K562 (cell line): ENCODE data around the gene SENP8. TPM values are rescaled to one million over a fixed set of nuclear protein-coding genes. Genes with fewer than 3 reads are reported as not detected.

Source experiments
- ARID1B ChIP-seq: fragments of 450-650 bp; IDR thresholded peaks from 2 replicates; pipeline ENCODE4 v1.6.1; 2016; ENCODE audit warnings: antibody characterized with exemption, mild to moderate bottlenecking, inconsistent platforms
- ATF3 ChIP-seq, 2 experiments: fragments of 450-650 bp in 1 of 2; sonication (generic) in 1 of 2; formaldehyde crosslinking in 1 of 2; IDR thresholded peaks in 1 of 2; conservative IDR thresholded peaks in 1 of 2; 2 replicates each; pipeline versions ENCODE4 v1.6.1 to v1.8.1; 2016 to 2023; ENCODE audit warnings: mild to moderate bottlenecking in 2 of 2, moderate library complexity in 2 of 2, inconsistent platforms in 1 of 2, missing genetic modification reagents in 1 of 2
- BHLHE40 ChIP-seq: IDR thresholded peaks from 2 replicates; pipeline ENCODE4 v1.6.1; 2011; ENCODE audit warnings: low read length, improper control_type of control experiment
- KLF10 ChIP-seq: fragments of 250-450 bp; sonication (Bioruptor Pico); IDR thresholded peaks from 2 replicates; pipeline ENCODE4 v1.6.1; 2021; ENCODE audit warnings: matching md5 sums
- MECOM ChIP-seq: fragments of 250-450 bp; sonication (Bioruptor Pico); IDR thresholded peaks from 2 replicates; pipeline ENCODE4 v1.8.0; 2022; ENCODE audit warnings: inconsistent platforms
- REST ChIP-seq, 2 experiments: fragments of 450-650 bp; formaldehyde crosslinking in 1 of 2; IDR thresholded peaks; 2 replicates each; pipeline versions ENCODE4 v1.4.0 to v1.6.1; 2014 to 2020; ENCODE audit warnings: mild to moderate bottlenecking in 2 of 2, borderline replicate concordance in 1 of 2, low read depth in 1 of 2
- SRSF1 ChIP-seq: fragments of 200-400 bp; formaldehyde crosslinking; IDR thresholded peaks from 2 replicates; pipeline ENCODE4 v1.6.1; 2017; ENCODE audit warnings: mild to moderate bottlenecking, low read depth, low read length, moderate library complexity
- ZFP36 ChIP-seq: fragments of 150-350 bp; IDR thresholded peaks from 2 replicates; pipeline ENCODE4 v1.6.1; 2018; ENCODE audit warnings: low read length, low read depth; ENCODE audit not compliant: partially characterized antibody
- polyA plus RNA-seq, 8 experiments: library from polyadenylated mRNA; depleted of rRNA in 4 of 8; stranded (reverse) in 5 of 8; unstranded in 3 of 8; fragments of >200 nt; fragmentation: Nextera tagmentation in 2 of 8; fragmentation: Illumina TruSeq in 1 of 8; extraction: Ambion mirVana in 2 of 8; extraction: Trizol in 1 of 8; gene quantifications; 2 replicates each; pipeline versions ENCODE4 v1.2.1 to v1.2.3, GENCODE V29; 2011 to 2014; ENCODE audit warnings: inconsistent platforms in 1 of 8, missing spikeins in 1 of 8
- total RNA-seq, 7 experiments: library from RNA; depleted of rRNA in 6 of 7; stranded (reverse); fragments of >200 nt in 6 of 7; fragmentation: Illumina TruSeq in 2 of 7; extraction: Trizol in 2 of 7; gene quantifications; 2 replicates each; pipeline versions ENCODE4 v1.2.1 to v1.2.3, GENCODE V29; 2011 to 2021; ENCODE audit warnings: low replicate concordance in 1 of 7

SENP8 gene
- total and polyA plus RNA-seq, 9 of the 15 experiments (the other 6 are each of a cell fraction or from before 2014, with no cell fraction given) = 1.4 to 5.4 (median 2.4) TPM

- TF ChIP-seq SRSF1 (no peak), ZFP36 (no peak), KLF10 (CRISPR knock-in tag) (no peak), MECOM (CRISPR knock-in tag) (no peak), ARID1B (no peak), REST (IDR thresholded peaks at IDR 0.05; ENCODE audit: borderline replicate concordance) (no peak), REST (CRISPR knock-in tag; IDR thresholded peaks at IDR 0.05; ENCODE audit: low read depth) (no peak), BHLHE40 (no peak), ATF3 (IDR thresholded peaks at IDR 0.05) (no peak), ATF3 (CRISPR knock-in tag; conservative IDR thresholded peaks at IDR 0.05) (no peak)
Observed at GRCh38 chr15:72082176-72082575, 36.0 kb upstream of the SENP8 start (continued).
